ENCODE measurements around the gene PDE4D.
A peak's percentile ranks its signal among the peaks of the same experiment; 100 is the strongest.

The PDE4D gene

DNA sequence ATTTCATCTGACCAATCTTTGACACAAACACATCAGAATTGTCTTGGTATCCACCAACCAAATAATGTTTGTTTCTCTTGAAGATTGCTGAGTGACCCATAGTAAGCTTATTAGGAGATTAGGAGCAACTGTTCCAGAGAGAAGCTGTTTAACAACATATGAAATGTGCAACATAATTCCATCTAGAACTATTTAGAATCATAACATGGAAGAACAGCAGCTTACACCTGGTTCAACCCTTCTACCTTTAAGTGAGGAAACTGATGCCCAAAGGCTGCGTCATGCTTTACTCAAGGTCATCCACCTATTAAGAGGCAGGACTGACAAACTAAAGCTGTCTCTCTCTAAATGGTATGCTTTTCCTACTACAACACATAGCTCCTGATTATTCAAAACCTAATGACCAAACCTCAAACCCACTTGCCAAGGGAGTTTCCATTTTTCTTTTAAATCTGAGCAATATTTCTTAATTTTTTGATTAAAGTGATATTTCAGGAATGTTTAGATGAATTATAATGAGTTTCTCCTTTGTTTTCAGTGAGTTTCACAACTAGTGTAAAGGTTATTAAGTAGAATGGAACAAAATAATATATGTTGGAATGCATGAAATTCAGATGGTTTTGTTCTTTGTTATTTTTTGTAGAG, 764.8 kb downstream of the PDE4D start:
- H3K4me1 ChIP-seq (ENCODE audit: insufficient read depth, low read length), result peaks cover 42% of the 10 kb centered on the region
- H3K27ac ChIP-seq (ENCODE audit: low read length), result no peak overlapping the region
- H3K9ac ChIP-seq (ENCODE audit: low read depth, low read length), result no peak overlapping the region
- H3K9me3 ChIP-seq (ENCODE audit: insufficient read depth, low read depth, low read length), result no peaks in the 10 kb centered on the region
- no peak overlapping the region for H3K4me3 ChIP-seq (ENCODE audit: low read length)
- H3K36me3 ChIP-seq (ENCODE audit: insufficient read depth, low read depth, low read length), result no peaks in the 10 kb centered on the region
- no peaks in the 10 kb centered on the region for H3K27me3 ChIP-seq (ENCODE audit: insufficient read depth, low read length)

DNA sequence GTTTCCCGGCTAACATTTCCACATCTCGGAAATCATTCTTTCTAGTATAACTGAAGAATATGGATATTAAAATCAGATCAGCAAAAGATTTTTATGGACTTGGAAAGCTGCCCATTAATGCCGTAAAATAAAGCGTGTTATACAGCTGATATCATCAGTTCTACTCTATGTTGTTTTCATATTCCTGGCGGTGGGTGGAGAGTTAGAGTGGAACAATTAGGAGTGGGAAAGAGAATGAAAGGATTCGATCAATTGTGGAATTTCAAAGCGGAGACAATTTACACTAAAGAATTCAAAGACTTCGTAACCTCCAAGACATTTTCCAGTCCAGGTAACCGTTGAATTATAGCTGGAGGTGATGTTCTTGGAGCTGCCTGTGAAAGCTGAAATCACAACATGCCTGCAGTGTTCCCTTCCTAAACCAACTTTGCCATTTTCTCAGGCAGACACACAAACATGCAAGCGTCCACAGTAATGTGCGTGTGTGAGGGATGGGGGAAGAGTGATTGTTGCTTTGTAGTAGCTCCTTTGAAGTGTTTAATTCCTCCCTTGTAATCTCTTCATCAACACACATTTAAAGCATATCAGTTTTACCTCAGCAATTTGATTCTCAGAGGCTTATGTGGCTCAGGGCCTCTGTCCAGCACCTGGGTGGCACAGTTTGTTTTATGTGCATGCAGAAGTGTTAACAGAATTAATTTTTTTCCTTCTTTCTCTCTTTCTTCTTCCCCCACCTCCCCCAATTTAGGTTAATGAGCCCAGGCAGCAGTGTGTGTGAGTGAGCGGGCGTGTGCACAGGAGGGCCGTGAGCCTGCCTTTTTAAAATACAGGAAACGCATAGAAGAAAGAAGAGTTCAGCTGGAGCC, 766.6 kb downstream of the PDE4D start:
- peak overlapping the region; percentile 53 for H3K9ac ChIP-seq (ENCODE audit: low read depth, low read length)
- no peaks in the 10 kb centered on the region for H3K27me3 ChIP-seq (ENCODE audit: insufficient read depth, low read length)
- peaks cover 42% of the 10 kb centered on the region for H3K4me1 ChIP-seq (ENCODE audit: insufficient read depth, low read length)
- no peak overlapping the region for H3K27ac ChIP-seq (ENCODE audit: low read length)
- H3K9me3 ChIP-seq (ENCODE audit: insufficient read depth, low read depth, low read length), result no peaks in the 10 kb centered on the region
- H3K4me3 ChIP-seq (ENCODE audit: low read length), result peak overlapping the region; percentile 61; the same call in 1 of the 2 replicates
- H3K36me3 ChIP-seq (ENCODE audit: insufficient read depth, low read depth, low read length), result no peaks in the 10 kb centered on the region

DNA sequence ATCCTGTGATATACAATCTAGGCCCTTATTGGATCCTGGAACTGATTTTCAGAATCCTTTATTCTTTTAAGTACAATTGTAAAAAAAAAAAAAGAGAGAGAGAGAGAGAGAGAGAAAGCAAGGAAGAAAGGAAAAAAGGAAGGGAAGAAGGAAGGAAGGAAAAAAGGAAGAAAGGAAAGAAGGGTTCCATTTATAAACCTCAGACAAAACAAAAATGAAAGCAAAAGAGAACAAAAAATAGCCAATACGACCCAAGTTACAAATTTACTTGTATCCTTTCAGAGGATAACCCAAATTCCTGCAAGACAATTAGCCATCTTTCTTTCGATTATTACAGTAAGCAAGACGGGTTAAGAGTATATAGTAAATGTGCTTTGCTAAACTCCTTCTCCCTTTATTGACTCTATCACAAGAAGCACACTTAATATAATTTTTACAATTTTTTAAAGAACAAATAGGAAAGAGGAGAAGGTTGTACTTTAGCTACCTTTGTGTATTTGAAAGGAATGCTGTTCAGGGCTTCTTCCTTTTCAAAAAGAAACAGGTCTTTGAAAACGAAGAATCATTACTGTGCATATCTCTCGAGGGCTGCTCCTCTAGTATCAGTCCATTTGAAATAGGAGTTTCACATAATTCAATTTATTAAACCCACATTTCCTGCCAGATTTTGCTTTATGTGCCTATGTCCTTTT, 767.4 kb downstream of the PDE4D start:
- Histone ChIP-seq H3K9ac (ENCODE audit: low read depth, low read length) (peak overlapping the region; percentile 53; the same call in 1 of the 2 replicates), H3K9me3 (ENCODE audit: insufficient read depth, low read depth, low read length) (no peaks in the 10 kb centered on the region), H3K27ac (ENCODE audit: low read length) (no peak overlapping the region), H3K4me1 (ENCODE audit: insufficient read depth, low read length) (peaks cover 38% of the 10 kb centered on the region), H3K36me3 (ENCODE audit: insufficient read depth, low read depth, low read length) (no peaks in the 10 kb centered on the region), H3K4me3 (ENCODE audit: low read length) (no peak overlapping the region), H3K27me3 (ENCODE audit: insufficient read depth, low read length) (no peaks in the 10 kb centered on the region)

DNA sequence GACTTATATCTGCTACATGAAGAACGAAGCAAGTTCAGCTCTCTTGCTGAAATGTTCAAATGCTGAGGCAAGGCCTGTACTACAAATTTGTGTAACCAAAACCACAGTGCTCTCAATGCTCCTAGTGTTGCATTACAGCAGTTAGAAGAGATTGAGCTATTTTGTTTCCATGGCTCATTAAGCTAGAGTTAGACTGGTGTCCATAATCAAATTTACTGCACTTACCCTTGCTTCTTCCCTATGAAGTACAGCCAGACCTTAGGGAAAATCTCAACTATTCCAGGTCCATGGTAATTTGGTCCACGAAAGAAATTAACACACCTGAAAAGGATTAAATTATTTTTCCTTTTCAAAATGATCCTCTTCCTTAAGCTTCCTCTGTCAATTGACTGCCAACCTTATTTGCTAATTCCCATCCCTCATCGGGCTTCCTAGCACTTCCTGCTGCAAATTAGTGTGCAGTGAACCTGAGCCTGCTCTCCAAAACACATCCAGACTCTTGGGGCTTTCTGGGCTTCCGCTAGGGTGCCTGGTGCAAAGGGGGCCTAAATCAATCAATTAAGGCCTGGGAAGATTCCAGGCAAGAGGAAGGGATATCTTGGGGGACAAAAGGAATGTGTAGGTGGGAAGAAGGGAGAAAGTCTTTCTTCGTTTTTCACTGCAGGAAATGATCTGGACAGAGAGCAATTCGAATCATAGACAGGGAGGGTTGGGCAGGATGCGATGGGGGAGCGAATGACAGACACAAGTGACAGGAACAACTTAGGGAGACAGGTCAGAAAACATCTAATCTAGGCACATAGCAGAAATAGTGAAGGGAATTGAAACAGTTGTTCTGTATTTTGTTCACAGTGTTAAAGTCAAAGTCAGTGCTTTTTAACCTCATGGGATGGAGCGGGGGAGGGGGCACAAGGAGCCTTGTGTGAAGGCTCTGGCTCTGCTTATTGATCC, 768.2 kb downstream of the PDE4D start:
- H3K27ac ChIP-seq (ENCODE audit: low read length), result no peak overlapping the region
- H3K4me3 ChIP-seq (ENCODE audit: low read length), result no peak overlapping the region
- H3K4me1 ChIP-seq (ENCODE audit: insufficient read depth, low read length), result peaks cover 30% of the 10 kb centered on the region

DNA sequence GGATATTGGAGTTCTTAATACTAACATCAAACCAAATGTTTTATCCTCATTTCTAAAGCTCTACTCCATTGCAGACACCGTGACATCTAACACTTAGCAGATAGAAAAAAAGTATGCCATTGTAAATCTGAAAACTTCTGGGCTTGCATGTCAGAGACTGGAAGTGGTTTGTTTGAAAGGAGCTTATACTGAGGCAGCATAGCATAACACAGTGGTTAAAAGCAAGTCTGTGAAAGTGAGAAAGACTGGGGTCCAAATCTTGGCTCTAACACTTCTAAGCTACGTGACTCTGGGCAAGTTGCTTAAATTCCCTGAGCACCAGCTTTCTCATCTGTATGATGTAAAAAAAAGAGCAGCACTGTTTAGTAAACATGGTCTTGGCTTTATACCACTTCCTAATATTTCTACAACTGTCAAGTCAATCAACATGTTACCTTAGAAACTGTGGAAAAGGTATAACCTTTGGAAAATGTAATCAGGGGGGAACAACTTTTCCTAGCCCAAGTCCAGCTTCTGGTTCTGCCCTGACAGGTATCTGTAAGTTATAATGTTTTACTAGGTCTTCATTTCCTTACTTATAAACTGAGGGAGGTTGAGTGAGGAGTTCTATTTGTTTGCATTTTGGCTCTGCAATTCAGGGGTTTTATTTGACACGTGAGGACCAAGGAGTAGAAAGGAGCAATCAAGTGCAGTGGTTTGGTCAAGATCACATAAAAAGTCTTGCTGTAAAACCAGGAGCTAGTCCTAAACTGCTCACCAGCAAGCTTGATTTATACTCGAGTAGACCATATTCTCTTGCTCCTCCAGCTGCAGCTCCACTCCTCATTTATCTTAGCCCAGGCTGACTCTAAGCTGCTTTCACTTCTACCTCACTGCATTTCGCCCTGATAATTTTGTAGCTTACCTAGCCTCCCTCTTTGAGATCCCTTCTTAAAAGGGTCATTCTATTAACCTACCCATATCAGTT, 769.6 kb downstream of the PDE4D start:
- no peak overlapping the region for H3K9ac ChIP-seq (ENCODE audit: low read depth, low read length)
- no peak overlapping the region for H3K4me3 ChIP-seq (ENCODE audit: low read length)
- no peaks in the 10 kb centered on the region for H3K9me3 ChIP-seq (ENCODE audit: insufficient read depth, low read depth, low read length)
- H3K36me3 ChIP-seq (ENCODE audit: insufficient read depth, low read depth, low read length), result no peaks in the 10 kb centered on the region
- H3K4me1 ChIP-seq (ENCODE audit: insufficient read depth, low read length), result peaks cover 25% of the 10 kb centered on the region
- no peak overlapping the region for H3K27ac ChIP-seq (ENCODE audit: low read length)
- no peaks in the 10 kb centered on the region for H3K27me3 ChIP-seq (ENCODE audit: insufficient read depth, low read length)

More for the DNA sequence above, 768.2 kb downstream of the PDE4D start:
- Histone ChIP-seq H3K9me3 (ENCODE audit: insufficient read depth, low read depth, low read length) (no peaks in the 10 kb centered on the region), H3K27me3 (ENCODE audit: insufficient read depth, low read length) (no peaks in the 10 kb centered on the region), H3K36me3 (ENCODE audit: insufficient read depth, low read depth, low read length) (no peaks in the 10 kb centered on the region), H3K9ac (ENCODE audit: low read depth, low read length) (no peak overlapping the region)

DNA sequence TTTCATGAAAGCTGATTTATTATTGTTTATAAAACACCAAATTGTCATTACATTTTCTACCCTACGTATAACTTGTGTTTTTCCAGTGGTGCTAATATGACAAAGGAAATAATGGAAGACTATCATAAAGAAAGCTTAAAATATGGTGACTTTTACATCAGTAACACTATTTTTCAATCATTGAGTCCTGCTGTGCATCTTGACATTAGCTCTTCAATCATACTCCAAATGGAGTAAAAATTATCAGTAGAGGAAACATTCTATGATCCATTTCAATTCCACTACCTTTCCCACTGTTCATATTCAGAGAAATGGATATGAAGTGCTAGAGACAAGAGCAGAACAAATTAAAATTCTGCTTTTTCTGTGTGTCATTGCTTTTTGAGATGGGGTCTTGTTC, 774.0 kb downstream of the PDE4D start:
- Histone ChIP-seq H3K9me3 (ENCODE audit: insufficient read depth, low read depth, low read length) (no peaks in the 10 kb centered on the region), H3K4me1 (ENCODE audit: insufficient read depth, low read length) (peaks cover 2% of the 10 kb centered on the region; the same call in 1 of the 2 replicates), H3K36me3 (ENCODE audit: insufficient read depth, low read depth, low read length) (no peaks in the 10 kb centered on the region), H3K27ac (ENCODE audit: low read length) (no peak overlapping the region), H3K9ac (ENCODE audit: low read depth, low read length) (no peak overlapping the region), H3K4me3 (ENCODE audit: low read length) (no peak overlapping the region), H3K27me3 (ENCODE audit: insufficient read depth, low read length) (no peaks in the 10 kb centered on the region)

DNA sequence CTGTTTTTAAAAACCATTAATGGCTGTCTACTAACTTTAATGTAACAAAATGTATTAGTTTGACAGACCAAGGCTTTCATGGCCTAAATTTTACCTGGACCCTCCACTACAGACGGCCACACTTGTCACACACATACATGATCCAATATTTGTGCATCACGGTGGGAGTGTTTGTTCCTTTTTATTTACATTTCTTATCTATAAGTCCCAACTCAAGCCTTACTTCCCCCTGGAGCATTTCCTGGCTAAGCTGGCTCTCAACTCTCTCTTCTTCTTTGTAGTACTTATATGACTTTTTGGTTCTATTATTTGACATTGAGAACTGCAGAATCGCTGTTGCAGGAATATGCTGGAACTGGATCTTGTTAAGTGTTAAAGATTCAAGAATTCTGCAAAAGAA, 776.2 kb downstream of the PDE4D start:
- H3K4me1 ChIP-seq (ENCODE audit: insufficient read depth, low read length), result no peaks in the 10 kb centered on the region
- H3K4me3 ChIP-seq (ENCODE audit: low read length), result no peak overlapping the region
- no peaks in the 10 kb centered on the region for H3K9me3 ChIP-seq (ENCODE audit: insufficient read depth, low read depth, low read length)
- no peaks in the 10 kb centered on the region for H3K27me3 ChIP-seq (ENCODE audit: insufficient read depth, low read length)
- no peaks in the 10 kb centered on the region for H3K36me3 ChIP-seq (ENCODE audit: insufficient read depth, low read depth, low read length)
- H3K9ac ChIP-seq (ENCODE audit: low read depth, low read length), result no peak overlapping the region
- no peak overlapping the region for H3K27ac ChIP-seq (ENCODE audit: low read length)

DNA sequence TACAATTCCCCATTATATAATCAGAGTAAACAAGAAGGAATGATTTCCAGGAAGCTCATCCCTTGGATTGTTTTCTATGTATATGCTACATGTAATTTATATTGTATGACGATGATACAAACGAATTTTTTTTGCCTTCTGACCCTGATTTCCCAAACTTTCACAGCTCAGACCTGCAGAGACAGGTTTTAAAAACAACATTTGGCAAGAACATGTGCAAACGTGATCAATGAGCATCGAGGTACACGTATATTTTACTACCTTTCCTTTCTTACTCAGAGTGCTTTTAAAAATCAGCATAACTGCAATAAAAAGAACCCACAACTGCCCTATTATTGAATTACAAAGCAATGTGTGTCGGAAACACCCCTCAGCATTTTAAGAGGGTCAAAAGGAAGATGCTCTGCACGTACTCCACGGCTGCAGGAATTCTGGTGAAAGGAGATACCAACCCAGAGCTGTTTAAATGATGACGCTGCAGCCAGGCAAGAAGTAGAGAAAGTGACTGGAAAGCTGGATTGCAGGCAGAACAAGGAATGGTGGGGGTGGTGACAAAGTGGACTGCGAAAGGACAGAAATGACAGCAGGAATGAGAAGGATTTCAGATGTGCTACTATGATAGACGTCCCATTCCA, 777.2 kb downstream of the PDE4D start:
- no peak overlapping the region for H3K4me3 ChIP-seq (ENCODE audit: low read length)
- no peaks in the 10 kb centered on the region for H3K4me1 ChIP-seq (ENCODE audit: insufficient read depth, low read length)
- H3K27ac ChIP-seq (ENCODE audit: low read length), result no peak overlapping the region
- no peaks in the 10 kb centered on the region for H3K9me3 ChIP-seq (ENCODE audit: insufficient read depth, low read depth, low read length)
- H3K36me3 ChIP-seq (ENCODE audit: insufficient read depth, low read depth, low read length), result no peaks in the 10 kb centered on the region
- H3K9ac ChIP-seq (ENCODE audit: low read depth, low read length), result no peak overlapping the region
- H3K27me3 ChIP-seq (ENCODE audit: insufficient read depth, low read length), result no peaks in the 10 kb centered on the region

DNA sequence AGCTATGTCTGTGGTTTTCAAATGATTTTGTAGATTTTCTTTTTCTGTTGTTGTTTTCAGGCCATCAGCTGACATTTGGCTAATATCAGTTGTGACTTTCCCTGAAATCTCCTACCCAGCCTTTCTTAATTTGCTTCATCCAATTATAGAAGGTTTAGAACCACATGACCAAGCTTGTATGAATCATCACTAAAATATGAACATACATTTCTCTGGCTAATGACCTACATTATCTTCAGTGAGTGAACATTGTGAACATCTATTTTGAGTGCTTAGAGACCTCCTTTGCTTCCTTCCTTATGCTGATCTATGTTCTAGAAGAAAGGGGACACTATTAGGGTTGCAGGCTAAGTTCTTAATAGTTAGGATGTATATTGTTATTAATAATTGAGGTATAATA, 778.2 kb downstream of the PDE4D start:
- no peaks in the 10 kb centered on the region for H3K27me3 ChIP-seq (ENCODE audit: insufficient read depth, low read length)
- no peaks in the 10 kb centered on the region for H3K4me1 ChIP-seq (ENCODE audit: insufficient read depth, low read length)
- H3K9ac ChIP-seq (ENCODE audit: low read depth, low read length), result no peak overlapping the region
- no peak overlapping the region for H3K27ac ChIP-seq (ENCODE audit: low read length)
- H3K4me3 ChIP-seq (ENCODE audit: low read length), result no peak overlapping the region
- no peaks in the 10 kb centered on the region for H3K36me3 ChIP-seq (ENCODE audit: insufficient read depth, low read depth, low read length)
- no peaks in the 10 kb centered on the region for H3K9me3 ChIP-seq (ENCODE audit: insufficient read depth, low read depth, low read length)

DNA sequence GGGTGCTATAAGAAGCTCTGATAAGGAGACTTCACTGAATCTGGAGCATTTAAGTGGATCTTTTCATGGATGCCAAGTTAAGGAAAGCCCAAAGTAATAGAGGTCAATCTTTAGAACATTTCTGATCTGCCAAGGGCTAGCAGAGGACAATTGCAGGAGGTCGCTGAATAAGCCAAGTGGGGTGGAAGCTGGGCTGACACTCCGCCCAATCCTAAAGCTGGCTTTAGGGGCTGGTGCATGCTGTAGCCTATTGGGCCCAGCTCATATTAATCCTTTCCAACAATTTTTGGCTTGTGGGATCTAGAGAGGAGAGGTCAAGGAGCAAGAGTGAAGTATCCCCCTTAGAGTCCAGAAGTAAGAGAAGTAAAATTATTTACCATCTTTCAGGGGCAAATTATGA, 784.1 kb downstream of the PDE4D start:
- Histone ChIP-seq H3K9me3 (ENCODE audit: insufficient read depth, low read depth, low read length) (no peaks in the 10 kb centered on the region), H3K4me1 (ENCODE audit: insufficient read depth, low read length) (no peaks in the 10 kb centered on the region), H3K9ac (ENCODE audit: low read depth, low read length) (no peak overlapping the region), H3K4me3 (ENCODE audit: low read length) (no peak overlapping the region), H3K36me3 (ENCODE audit: insufficient read depth, low read depth, low read length) (no peaks in the 10 kb centered on the region), H3K27ac (ENCODE audit: low read length) (no peak overlapping the region), H3K27me3 (ENCODE audit: insufficient read depth, low read length) (no peaks in the 10 kb centered on the region)
